ENCODE measurements around the gene IPO13. TPM values are rescaled to one million over a fixed set of nuclear protein-coding genes. Genes with fewer than 3 reads are reported as not detected.

Gene IPO13
- total RNA-seq, 1 donor = 20.8 TPM

DNA sequence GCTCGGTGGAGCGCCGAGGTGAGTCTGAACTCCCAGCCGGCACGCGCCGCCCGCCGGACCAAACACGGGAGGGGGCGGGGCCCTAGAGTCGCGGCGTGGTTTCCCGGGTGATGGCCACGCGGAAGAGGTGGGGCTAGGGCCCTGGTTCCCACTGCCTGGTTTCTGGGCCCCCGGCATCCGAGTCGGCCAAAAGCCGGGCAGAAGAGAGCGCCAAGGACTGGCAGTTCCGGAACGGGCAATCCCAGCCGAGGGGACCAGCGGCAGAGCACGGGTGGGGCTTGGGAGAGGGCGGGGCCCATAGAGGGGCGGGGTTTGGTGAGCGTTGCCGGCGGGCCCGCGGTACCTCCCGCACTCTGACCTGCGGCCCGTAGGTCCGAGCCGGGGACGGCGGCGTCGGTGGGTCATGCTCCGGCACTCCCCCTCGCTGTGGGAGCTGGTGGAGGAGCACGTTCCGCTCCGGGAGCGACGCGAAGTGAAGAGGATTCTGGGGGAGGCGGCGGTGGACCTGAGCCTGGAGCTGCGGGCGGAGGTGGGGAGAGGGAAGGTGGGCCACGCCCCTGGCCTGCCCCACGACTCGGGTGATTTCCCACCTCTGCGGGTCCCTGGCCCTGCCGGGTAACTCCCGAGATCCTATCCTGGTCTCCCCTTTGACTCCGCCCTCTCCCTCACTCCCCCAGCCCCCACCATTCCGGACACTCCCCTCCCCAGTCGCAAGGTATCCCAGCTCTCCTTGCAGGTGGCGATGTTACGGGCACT lies 44.9 kb downstream of the IPO13 start, which contains the start of gene CCDC24:
CCDC24 (plus strand) TSS at position 124 of the 756 bp plus-strand sequence; CDS start at position 404, 280 bp downstream.
- TF ChIP-seq, protein P1, sequence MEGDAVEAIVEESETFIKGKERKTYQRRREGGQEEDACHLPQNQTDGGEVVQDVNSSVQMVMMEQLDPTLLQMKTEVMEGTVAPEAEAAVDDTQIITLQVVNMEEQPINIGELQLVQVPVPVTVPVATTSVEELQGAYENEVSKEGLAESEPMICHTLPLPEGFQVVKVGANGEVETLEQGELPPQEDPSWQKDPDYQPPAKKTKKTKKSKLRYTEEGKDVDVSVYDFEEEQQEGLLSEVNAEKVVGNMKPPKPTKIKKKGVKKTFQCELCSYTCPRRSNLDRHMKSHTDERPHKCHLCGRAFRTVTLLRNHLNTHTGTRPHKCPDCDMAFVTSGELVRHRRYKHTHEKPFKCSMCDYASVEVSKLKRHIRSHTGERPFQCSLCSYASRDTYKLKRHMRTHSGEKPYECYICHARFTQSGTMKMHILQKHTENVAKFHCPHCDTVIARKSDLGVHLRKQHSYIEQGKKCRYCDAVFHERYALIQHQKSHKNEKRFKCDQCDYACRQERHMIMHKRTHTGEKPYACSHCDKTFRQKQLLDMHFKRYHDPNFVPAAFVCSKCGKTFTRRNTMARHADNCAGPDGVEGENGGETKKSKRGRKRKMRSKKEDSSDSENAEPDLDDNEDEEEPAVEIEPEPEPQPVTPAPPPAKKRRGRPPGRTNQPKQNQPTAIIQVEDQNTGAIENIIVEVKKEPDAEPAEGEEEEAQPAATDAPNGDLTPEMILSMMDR (IDR thresholded peaks at IDR 0.05; ENCODE audit: insufficient read depth, low read length) = no peak
- H3K4me3 ChIP-seq (ENCODE audit: low read depth, low read length) = peak within 1 kb of the TSS; percentile 75
- DNase-seq (ENCODE audit: low read depth) = peak; percentile 75

- peak overlapping the region; percentile 75 for H3K4me3 ChIP-seq (ENCODE audit: low read depth, low read length)
- TF ChIP-seq, protein P1 (IDR thresholded peaks at IDR 0.05; ENCODE audit: insufficient read depth, low read length) = no peak
- no peak for DNase-seq (ENCODE audit: low read depth)
Observed at GRCh38 chr1:43992232-43992995, 45.7 kb downstream of the IPO13 start.

DNA sequence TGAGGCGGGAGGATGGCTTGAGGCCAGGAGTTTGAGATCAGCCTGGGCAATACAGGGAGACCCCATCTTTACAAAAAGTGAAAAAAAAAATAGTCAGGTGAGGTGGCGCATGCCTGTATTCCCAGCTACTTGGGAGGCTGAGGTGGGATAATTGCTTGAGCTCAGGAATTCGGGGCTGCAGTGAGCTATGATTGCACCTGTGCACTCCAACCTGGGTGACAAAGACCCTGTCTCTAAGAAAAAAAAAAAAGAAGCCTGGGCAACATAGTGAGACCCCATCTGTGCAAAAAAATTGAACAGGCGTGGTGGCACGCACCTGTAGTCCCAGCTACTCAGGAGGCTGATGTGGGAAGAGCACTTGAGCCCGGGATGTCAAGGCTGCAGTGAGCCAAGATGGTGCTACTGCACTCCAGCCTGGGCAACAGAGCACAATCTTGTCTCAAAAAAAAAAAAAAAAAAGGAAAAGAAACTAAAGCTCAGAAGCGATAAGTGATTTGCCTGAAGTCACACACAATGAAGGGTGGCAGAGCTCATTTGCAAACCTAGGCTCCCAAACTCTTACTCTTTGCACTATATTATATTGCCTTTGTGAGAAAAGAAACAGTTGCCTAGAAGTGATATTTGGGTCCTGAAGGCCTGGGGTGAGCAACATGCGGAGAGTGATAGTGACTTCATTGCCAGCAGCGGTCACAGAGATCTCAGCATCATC lies 46.6 kb downstream of the IPO13 start:
- H3K4me3 ChIP-seq (ENCODE audit: low read depth, low read length) = no peak overlapping the region
- DNase-seq (ENCODE audit: low read depth) = no peak
- TF ChIP-seq, protein P1 (IDR thresholded peaks at IDR 0.05; ENCODE audit: insufficient read depth, low read length) = no peak

- TF ChIP-seq, protein P1 (IDR thresholded peaks at IDR 0.05; ENCODE audit: insufficient read depth, low read length) = no peak
- no peak for DNase-seq (ENCODE audit: low read depth)
- no peak overlapping the region for H3K4me3 ChIP-seq (ENCODE audit: low read depth, low read length)
Observed at GRCh38 chr1:43994071-43994470, 47.3 kb downstream of the IPO13 start.

DNA sequence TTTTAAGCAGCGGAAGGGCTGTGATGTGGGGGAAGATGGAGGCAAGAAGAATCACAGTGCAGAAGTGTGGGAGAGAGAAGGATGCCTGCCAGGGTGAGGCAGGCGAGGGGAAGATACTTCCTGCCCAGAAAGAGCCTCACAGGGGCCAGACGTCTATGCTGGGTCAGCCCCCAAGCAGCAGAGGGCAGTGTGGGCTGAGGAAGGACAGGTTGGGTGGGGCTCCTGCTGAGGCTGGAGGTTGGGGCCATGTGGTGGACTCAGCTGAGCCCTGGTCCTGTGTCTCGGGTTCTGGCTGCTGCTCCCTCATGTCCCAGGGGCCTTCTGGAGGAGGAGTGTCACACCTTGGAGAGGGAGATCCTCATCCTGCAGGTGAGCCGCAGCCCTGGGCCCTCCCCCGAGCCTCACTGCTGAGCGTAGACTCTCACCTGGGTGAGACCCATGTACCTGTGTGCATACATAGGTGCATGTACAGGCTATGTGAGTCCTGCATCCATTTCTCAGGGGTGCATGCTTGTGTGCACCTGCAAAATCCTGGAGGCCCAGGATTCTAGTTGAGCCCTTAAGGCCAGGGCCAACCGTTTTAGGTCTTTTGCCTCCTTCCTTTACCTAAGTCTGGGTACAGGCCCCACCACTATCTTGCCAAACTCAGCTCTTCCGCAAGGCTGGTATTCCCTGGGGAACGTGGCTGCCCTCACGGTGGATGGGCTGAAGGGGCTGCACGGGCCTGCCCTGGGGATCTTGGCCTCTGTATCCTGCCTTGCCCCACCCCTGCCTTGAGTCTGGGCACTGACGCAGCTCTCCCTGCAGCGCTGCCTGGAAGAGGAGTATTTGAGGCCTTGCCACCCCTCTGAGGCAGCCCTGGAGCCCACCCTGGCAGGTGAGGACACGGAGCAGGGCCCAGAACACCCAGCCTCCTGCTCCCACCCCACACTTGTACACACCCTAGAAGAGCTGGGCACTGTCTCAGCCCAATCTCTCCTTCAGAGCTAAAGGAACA lies 48.3 kb downstream of the IPO13 start:
- no peak overlapping the region for H3K4me3 ChIP-seq (ENCODE audit: low read depth, low read length)
- TF ChIP-seq, protein P1 (IDR thresholded peaks at IDR 0.05; ENCODE audit: insufficient read depth, low read length) = peak; percentile 38
- no peak for DNase-seq (ENCODE audit: low read depth)
